ENCODE data around the gene COL9A3.

COL9A3 gene

GRCh38 chr20:62775206-62775605, 41.6 kb upstream of the COL9A3 start:
- H3K27ac Mint-ChIP-seq = peak overlapping the region; percentile 69
- no peak overlapping the region for H3K4me3 Mint-ChIP-seq
- no peaks in the 10 kb centered on the region for H3K27me3 Mint-ChIP-seq
- no peak for DNase-seq
- H3K9me3 Mint-ChIP-seq = no peaks in the 10 kb centered on the region
- H3K4me1 Mint-ChIP-seq (ENCODE audit: low read depth) = peaks cover 43% of the 10 kb centered on the region
- no peaks in the 10 kb centered on the region for H3K36me3 Mint-ChIP-seq (ENCODE audit: low read depth)

- H3K36me3 Mint-ChIP-seq (ENCODE audit: low read depth) = no peaks in the 10 kb centered on the region
- H3K27ac Mint-ChIP-seq = peak overlapping the region; percentile 95
- peaks cover 43% of the 10 kb centered on the region for H3K4me1 Mint-ChIP-seq (ENCODE audit: low read depth)
- no peak for DNase-seq
- H3K9me3 Mint-ChIP-seq = no peaks in the 10 kb centered on the region
- H3K4me3 Mint-ChIP-seq = peak overlapping the region; percentile 52
- H3K27me3 Mint-ChIP-seq = no peaks in the 10 kb centered on the region
Measured at GRCh38 chr20:62776035-62776691, 40.7 kb upstream of the COL9A3 start.

- Mint-ChIP-seq H3K4me3 (peak overlapping the region; percentile 52), H3K27ac (peak overlapping the region; percentile 95), H3K9me3 (no peaks in the 10 kb centered on the region), H3K4me1 (ENCODE audit: low read depth) (peaks cover 43% of the 10 kb centered on the region), H3K27me3 (no peaks in the 10 kb centered on the region), H3K36me3 (ENCODE audit: low read depth) (no peaks in the 10 kb centered on the region)
- peak; percentile 70 for DNase-seq
Measured at GRCh38 chr20:62776692-62777527, 39.9 kb upstream of the COL9A3 start.

GRCh38 chr20:62777528-62777830, 39.4 kb upstream of the COL9A3 start:
- H3K27ac Mint-ChIP-seq = peak overlapping the region; percentile 95
- no peak overlapping the region for H3K4me3 Mint-ChIP-seq
- H3K9me3 Mint-ChIP-seq = no peaks in the 10 kb centered on the region
- H3K4me1 Mint-ChIP-seq (ENCODE audit: low read depth) = peaks cover 43% of the 10 kb centered on the region
- DNase-seq = no peak
- H3K27me3 Mint-ChIP-seq = no peaks in the 10 kb centered on the region
- no peaks in the 10 kb centered on the region for H3K36me3 Mint-ChIP-seq (ENCODE audit: low read depth)

- peak overlapping the region; percentile 26 for H3K27ac Mint-ChIP-seq
- no peak overlapping the region for H3K4me3 Mint-ChIP-seq
- no peaks in the 10 kb centered on the region for H3K9me3 Mint-ChIP-seq
- H3K4me1 Mint-ChIP-seq (ENCODE audit: low read depth) = peaks cover 40% of the 10 kb centered on the region
- no peaks in the 10 kb centered on the region for H3K36me3 Mint-ChIP-seq (ENCODE audit: low read depth)
- no peaks in the 10 kb centered on the region for H3K27me3 Mint-ChIP-seq
- DNase-seq = no peak
Measured at GRCh38 chr20:62778058-62778457, 38.8 kb upstream of the COL9A3 start.

- Mint-ChIP-seq H3K36me3 (ENCODE audit: low read depth) (no peaks in the 10 kb centered on the region), H3K27ac (peak overlapping the region; percentile 26), H3K9me3 (no peaks in the 10 kb centered on the region), H3K4me1 (ENCODE audit: low read depth) (peaks cover 35% of the 10 kb centered on the region), H3K4me3 (no peak overlapping the region), H3K27me3 (no peaks in the 10 kb centered on the region)
- no peak for DNase-seq
Measured at GRCh38 chr20:62778601-62779416, 38.0 kb upstream of the COL9A3 start.

GRCh38 chr20:62779417-62779685, 37.5 kb upstream of the COL9A3 start:
- H3K9me3 Mint-ChIP-seq = no peaks in the 10 kb centered on the region
- H3K27me3 Mint-ChIP-seq = no peaks in the 10 kb centered on the region
- no peak for DNase-seq
- no peak overlapping the region for H3K27ac Mint-ChIP-seq
- H3K4me1 Mint-ChIP-seq (ENCODE audit: low read depth) = peaks cover 31% of the 10 kb centered on the region
- H3K4me3 Mint-ChIP-seq = no peak overlapping the region
- no peaks in the 10 kb centered on the region for H3K36me3 Mint-ChIP-seq (ENCODE audit: low read depth)

GRCh38 chr20:62780204-62780603, 36.6 kb upstream of the COL9A3 start:
- Mint-ChIP-seq H3K9me3 (no peaks in the 10 kb centered on the region), H3K27me3 (no peaks in the 10 kb centered on the region), H3K4me3 (no peak overlapping the region), H3K4me1 (ENCODE audit: low read depth) (peaks cover 22% of the 10 kb centered on the region), H3K27ac (no peak overlapping the region), H3K36me3 (ENCODE audit: low read depth) (no peaks in the 10 kb centered on the region)
- no peak for DNase-seq

- H3K27me3 Mint-ChIP-seq = no peaks in the 10 kb centered on the region
- DNase-seq = no peak
- H3K27ac Mint-ChIP-seq = no peak overlapping the region
- peaks cover 17% of the 10 kb centered on the region for H3K4me1 Mint-ChIP-seq (ENCODE audit: low read depth)
- no peaks in the 10 kb centered on the region for H3K9me3 Mint-ChIP-seq
- no peak overlapping the region for H3K4me3 Mint-ChIP-seq
- H3K36me3 Mint-ChIP-seq (ENCODE audit: low read depth) = no peaks in the 10 kb centered on the region
Measured at GRCh38 chr20:62780696-62781095, 36.2 kb upstream of the COL9A3 start.

GRCh38 chr20:62782149-62782892, 34.5 kb upstream of the COL9A3 start:
- Mint-ChIP-seq H3K27me3 (no peaks in the 10 kb centered on the region), H3K36me3 (ENCODE audit: low read depth) (no peaks in the 10 kb centered on the region), H3K4me1 (ENCODE audit: low read depth) (peaks cover 5% of the 10 kb centered on the region), H3K9me3 (no peaks in the 10 kb centered on the region), H3K27ac (no peak overlapping the region), H3K4me3 (no peak overlapping the region)
- no peak for DNase-seq

- no peaks in the 10 kb centered on the region for H3K9me3 Mint-ChIP-seq
- H3K4me1 Mint-ChIP-seq (ENCODE audit: low read depth) = peaks cover 7% of the 10 kb centered on the region
- H3K27ac Mint-ChIP-seq = no peak overlapping the region
- H3K27me3 Mint-ChIP-seq = no peaks in the 10 kb centered on the region
- H3K36me3 Mint-ChIP-seq (ENCODE audit: low read depth) = no peaks in the 10 kb centered on the region
- no peak overlapping the region for H3K4me3 Mint-ChIP-seq
- DNase-seq = no peak
Measured at GRCh38 chr20:62782893-62783278, 34.0 kb upstream of the COL9A3 start.

- Mint-ChIP-seq H3K9me3 (no peaks in the 10 kb centered on the region), H3K4me1 (ENCODE audit: low read depth) (peaks cover 7% of the 10 kb centered on the region), H3K27ac (no peak overlapping the region), H3K36me3 (ENCODE audit: low read depth) (no peaks in the 10 kb centered on the region), H3K4me3 (no peak overlapping the region), H3K27me3 (no peaks in the 10 kb centered on the region)
- no peak for DNase-seq
Measured at GRCh38 chr20:62784497-62784896, 32.4 kb upstream of the COL9A3 start.

- no peak overlapping the region for H3K4me3 Mint-ChIP-seq
- peaks cover 7% of the 10 kb centered on the region for H3K4me1 Mint-ChIP-seq (ENCODE audit: low read depth)
- no peaks in the 10 kb centered on the region for H3K9me3 Mint-ChIP-seq
- no peak overlapping the region for H3K27ac Mint-ChIP-seq
- no peak for DNase-seq
- no peaks in the 10 kb centered on the region for H3K36me3 Mint-ChIP-seq (ENCODE audit: low read depth)
- H3K27me3 Mint-ChIP-seq = no peaks in the 10 kb centered on the region
Measured at GRCh38 chr20:62785393-62785792, 31.5 kb upstream of the COL9A3 start.

GRCh38 chr20:62786157-62786556, 30.7 kb upstream of the COL9A3 start:
- no peaks in the 10 kb centered on the region for H3K36me3 Mint-ChIP-seq (ENCODE audit: low read depth)
- H3K27me3 Mint-ChIP-seq = no peaks in the 10 kb centered on the region
- H3K4me1 Mint-ChIP-seq (ENCODE audit: low read depth) = peaks cover 8% of the 10 kb centered on the region
- H3K4me3 Mint-ChIP-seq = no peak overlapping the region
- DNase-seq = no peak
- H3K9me3 Mint-ChIP-seq = no peaks in the 10 kb centered on the region
- no peak overlapping the region for H3K27ac Mint-ChIP-seq

Measured in activated T-cell treated with anti-CD3 and anti-CD28 coated beads, Interleukin-2, amount 50 U/mL, for 24 hours (primary cell).